OCI-M1 (cell line): ENCODE results near the gene GCM1.

ENCODE experiments used
- DNase-seq: peaks from one replicate; lab custom pipeline; 2025; lab: John Stamatoyannopoulos, UW

GCM1 gene

DNA sequence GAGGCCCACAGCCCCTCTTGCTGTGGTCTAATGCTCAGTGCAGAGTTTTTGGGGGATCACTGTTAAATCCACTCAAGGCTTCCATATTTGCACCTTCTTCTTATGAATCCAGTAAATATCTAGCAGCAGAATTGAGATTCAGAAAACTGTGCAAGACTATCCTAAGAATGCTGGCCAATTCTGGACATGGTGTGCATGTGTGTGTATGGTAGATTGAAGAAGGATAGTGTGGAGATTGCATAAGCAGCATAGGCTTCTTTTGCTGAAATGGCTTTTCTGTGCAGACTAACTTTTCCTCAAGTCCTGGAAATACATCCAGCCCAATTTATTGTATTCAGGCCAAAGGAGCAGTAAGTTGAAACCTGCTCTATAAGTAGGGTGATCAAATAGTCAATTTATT lies 43.7 kb downstream of the GCM1 start:
- no peak for DNase-seq

GRCh38 chr6:53103993-53104675 lies 44.5 kb downstream of the GCM1 start:
- peak; percentile 52 for DNase-seq

GRCh38 chr6:53101006-53101405 lies 47.6 kb downstream of the GCM1 start:
- no peak for DNase-seq

DNA sequence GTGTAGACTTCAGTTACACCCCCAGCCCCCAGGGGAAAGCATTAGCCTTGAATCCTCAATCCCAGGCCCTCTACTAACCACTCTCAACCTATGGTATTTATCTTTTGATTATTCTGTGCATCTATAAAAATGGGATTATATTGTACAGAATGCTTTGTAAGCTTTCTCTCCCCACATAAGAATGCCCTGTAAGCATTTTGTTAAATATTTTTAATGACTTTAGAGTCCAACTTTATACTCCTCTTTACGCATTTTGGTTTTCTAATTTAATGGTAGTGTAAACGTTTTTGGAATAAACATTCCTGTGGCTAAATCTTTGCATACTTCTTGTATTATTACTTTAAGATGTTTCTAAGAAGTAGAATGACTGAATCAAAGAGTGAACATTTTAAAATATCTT lies 48.1 kb downstream of the GCM1 start:
- no peak for DNase-seq

GRCh38 chr6:53095716-53096115 lies 52.9 kb downstream of the GCM1 start:
- DNase-seq: no peak

DNA sequence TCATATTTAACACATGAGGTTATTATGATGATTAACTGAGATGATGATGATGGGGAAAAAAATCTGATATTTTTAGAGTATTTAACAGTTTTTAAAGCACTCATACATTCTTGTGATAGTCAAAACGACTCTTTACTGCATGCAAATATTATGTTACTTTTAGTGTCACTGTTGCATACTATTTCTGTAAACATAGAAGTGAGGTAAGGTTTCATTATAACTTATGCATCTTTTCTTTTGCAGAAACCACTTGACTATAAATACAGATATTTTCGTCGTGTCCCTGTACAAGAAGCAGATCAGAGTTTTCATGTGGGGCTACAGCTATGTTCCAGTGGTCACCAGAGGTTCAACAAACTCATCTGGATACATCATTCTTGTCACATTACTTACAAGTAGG lies 53.4 kb downstream of the GCM1 start:
- DNase-seq: no peak

- no peak for DNase-seq
Measured at GRCh38 chr6:53090576-53090975, 58.1 kb downstream of the GCM1 start.

- DNase-seq: no peak
Measured at GRCh38 chr6:53089948-53090347, 58.7 kb downstream of the GCM1 start.

- DNase-seq: no peak
Measured at GRCh38 chr6:53086302-53086701, 62.3 kb downstream of the GCM1 start.

GRCh38 chr6:53080813-53081212 lies 67.8 kb downstream of the GCM1 start:
- no peak for DNase-seq
